Trophoblast cell (in vitro differentiated cells and primary cell): ENCODE data around the gene SERGEF.

Experiments used
- DNase-seq, 2 donors: peaks; one replicate each; pipeline ENCODE4 v3.0.0-alpha.2; 2016
- H2AFZ ChIP-seq: 2 replicates; pipeline ENCODE4 v1.6.1; 2013; ENCODE audit warnings: low read length, moderate library complexity, mild to moderate bottlenecking; ENCODE audit not compliant: insufficient read depth, poor library complexity
- H2AK5ac ChIP-seq: 2 replicates; pipeline ENCODE4 v1.6.1; 2013; ENCODE audit warnings: mild to moderate bottlenecking, low read length
- H2BK120ac ChIP-seq: 2 replicates; pipeline ENCODE4 v1.6.1; 2013; ENCODE audit warnings: low read length, mild to moderate bottlenecking, moderate library complexity; ENCODE audit not compliant: insufficient read depth, poor library complexity
- H2BK12ac ChIP-seq: 2 replicates; pipeline ENCODE4 v1.6.1; 2013; ENCODE audit warnings: mild to moderate bottlenecking, low read length, moderate library complexity
- H2BK5ac ChIP-seq: 2 replicates; pipeline ENCODE4 v1.6.1; 2013; ENCODE audit warnings: low read length, low read depth, moderate library complexity, mild to moderate bottlenecking; ENCODE audit not compliant: poor library complexity
- H3K14ac ChIP-seq: 2 replicates; pipeline ENCODE4 v1.6.1; 2013; ENCODE audit warnings: mild to moderate bottlenecking, low read length
- H3K18ac ChIP-seq: 2 replicates; pipeline ENCODE4 v1.6.1; 2013; ENCODE audit warnings: mild to moderate bottlenecking, low read length
- H3K23ac ChIP-seq: 2 replicates; pipeline ENCODE4 v1.6.1; 2013; ENCODE audit warnings: low read length
- H3K27ac ChIP-seq: 2 replicates; pipeline ENCODE4 v1.5.1; 2013; ENCODE audit warnings: low read depth, mild to moderate bottlenecking, inconsistent platforms, low read length, moderate library complexity
- H3K27me3 ChIP-seq: 2 replicates; pipeline ENCODE4 v1.6.1; 2013; ENCODE audit warnings: inconsistent platforms, mild to moderate bottlenecking, low read length, moderate library complexity; ENCODE audit not compliant: insufficient read depth
- H3K36me3 ChIP-seq, 2 experiments: 1 replicate in 1 of 2; 2 replicates in 1 of 2; pipeline ENCODE4 v1.6.1; 2013; ENCODE audit warnings: low read length in 2 of 2, mild to moderate bottlenecking in 2 of 2, moderate library complexity in 1 of 2; ENCODE audit not compliant: insufficient read depth in 2 of 2, control insufficient read depth in 1 of 2
- H3K4ac ChIP-seq: 2 replicates; pipeline ENCODE4 v1.6.1; 2013; ENCODE audit warnings: low read depth, mild to moderate bottlenecking, low read length, moderate library complexity
- H3K4me1 ChIP-seq, 2 experiments: 1 replicate in 1 of 2; 2 replicates in 1 of 2; pipeline ENCODE4 v1.6.1; 2013; ENCODE audit warnings: low read length in 2 of 2, mild to moderate bottlenecking in 2 of 2, moderate library complexity in 1 of 2; ENCODE audit not compliant: insufficient read depth in 2 of 2, control insufficient read depth in 1 of 2
- H3K4me2 ChIP-seq: 2 replicates; pipeline ENCODE4 v1.6.1; 2013; ENCODE audit warnings: inconsistent platforms, mild to moderate bottlenecking, low read length, moderate library complexity
- H3K4me3 ChIP-seq: 2 replicates; pipeline ENCODE4 v1.5.1; 2013; ENCODE audit warnings: mild to moderate bottlenecking, low read depth, low read length, inconsistent platforms
- H3K79me1 ChIP-seq: one replicate; pipeline ENCODE4 v1.6.1; 2013; ENCODE audit warnings: low read length
- H3K79me2 ChIP-seq: 2 replicates; pipeline ENCODE4 v1.6.1; 2013; ENCODE audit warnings: low read length, mild to moderate bottlenecking; ENCODE audit not compliant: control insufficient read depth, insufficient read depth, poor library complexity
- H3K9ac ChIP-seq: 2 replicates; pipeline ENCODE4 v1.6.1; 2013; ENCODE audit warnings: mild to moderate bottlenecking, low read length
- H3K9me3 ChIP-seq: 2 replicates; pipeline ENCODE4 v1.6.1; 2013; ENCODE audit warnings: low read depth, mild to moderate bottlenecking, control low read depth, inconsistent platforms, low read length; ENCODE audit not compliant: insufficient read depth
- H4K12ac ChIP-seq: 2 replicates; pipeline ENCODE4 v1.6.1; 2013; ENCODE audit warnings: low read depth, mild to moderate bottlenecking, low read length, moderate library complexity
- H4K8ac ChIP-seq: 2 replicates; pipeline ENCODE4 v1.6.1; 2013; ENCODE audit warnings: low read depth, mild to moderate bottlenecking, low read length, moderate library complexity
- H4K91ac ChIP-seq: one replicate; pipeline ENCODE4 v1.6.1; 2013; ENCODE audit warnings: low read depth, mild to moderate bottlenecking, low read length, moderate library complexity
- WGBS: extraction: QIAGEN DNeasy Blood & Tissue Kit; methylation state at CpG from one replicate; pipeline ENCODE4 v1.1.7; 2013; ENCODE audit warnings: missing lambda C conversion rate; ENCODE audit not compliant: insufficient read length, insufficient coverage; ENCODE audit errors: extremely low coverage; 5-methylcytosine and 5-hydroxymethylcytosine counted together

SERGEF gene

DNA sequence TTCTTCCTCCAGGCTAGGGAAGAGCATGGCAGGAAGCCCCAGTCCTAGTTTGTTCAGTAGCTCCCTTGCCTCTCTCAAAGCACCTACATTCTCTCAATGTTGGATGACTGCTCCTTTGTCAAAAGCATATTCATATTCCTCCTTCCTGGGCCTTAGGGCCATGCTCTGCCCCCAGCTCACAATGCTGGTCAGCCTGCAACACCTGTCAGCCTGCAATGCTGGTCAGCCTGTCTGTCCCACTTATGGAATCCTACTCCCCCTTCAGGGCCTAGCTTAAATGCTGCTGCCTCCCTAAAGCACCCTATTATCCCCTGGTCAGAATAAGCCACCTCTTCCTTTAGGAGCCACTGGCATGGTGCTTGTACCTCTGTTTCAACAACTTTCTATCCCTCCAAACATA lies 45.2 kb downstream of the SERGEF start:
- H3K79me1 ChIP-seq: no peaks in the 10 kb centered on the region
- H3K4me2 ChIP-seq: no peak overlapping the region
- H2BK5ac ChIP-seq: no peak overlapping the region
- H3K23ac ChIP-seq: no peak overlapping the region
- H3K36me3 ChIP-seq: no peaks in the 10 kb centered on the region
- H3K9me3 ChIP-seq: no peaks in the 10 kb centered on the region
- H2AFZ ChIP-seq: no peak overlapping the region
- no peaks in the 10 kb centered on the region for H3K27me3 ChIP-seq
- no peaks in the 10 kb centered on the region for H3K79me2 ChIP-seq
- H2AK5ac ChIP-seq: no peak overlapping the region
- no peak overlapping the region for H2BK120ac ChIP-seq
- DNase-seq: peak; percentile 71 to 82
- no peak overlapping the region for H3K18ac ChIP-seq
- no peak overlapping the region for H4K12ac ChIP-seq
- H4K91ac ChIP-seq: no peak overlapping the region
- no peak overlapping the region for H3K4ac ChIP-seq
- no peaks in the 10 kb centered on the region for H3K4me1 ChIP-seq
- H4K8ac ChIP-seq: no peak overlapping the region
- no peak overlapping the region for H2BK12ac ChIP-seq
- no peak overlapping the region for H3K9ac ChIP-seq
- no peak overlapping the region for H3K14ac ChIP-seq
- H3K4me3 ChIP-seq: no peak overlapping the region
- no peak overlapping the region for H3K27ac ChIP-seq

DNA sequence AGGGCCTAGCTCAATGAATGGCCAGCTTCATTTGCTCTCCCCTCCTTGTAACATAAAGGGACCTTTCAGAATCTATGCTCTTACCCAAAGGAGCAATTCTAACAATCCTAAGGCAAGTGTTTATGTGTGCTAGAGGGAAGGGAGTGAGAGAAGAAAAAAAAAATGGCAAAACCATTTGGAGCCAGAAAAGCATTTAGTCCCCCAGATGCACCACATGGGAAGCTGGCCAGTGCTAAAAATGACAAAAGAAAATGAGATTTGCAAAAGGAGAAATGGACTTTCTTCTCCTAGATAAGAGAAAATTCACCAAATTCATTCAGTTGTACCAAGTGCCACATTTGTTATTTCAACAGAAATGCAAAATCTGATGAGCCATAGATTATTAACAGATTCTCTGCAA lies 52.8 kb downstream of the SERGEF start:
- Histone ChIP-seq H2AK5ac (no peak overlapping the region), H3K4ac (no peak overlapping the region), H3K18ac (no peak overlapping the region), H2BK12ac (no peak overlapping the region), H3K4me3 (no peak overlapping the region), H2AFZ (no peak overlapping the region), H3K9ac (no peak overlapping the region), H3K4me2 (no peak overlapping the region), H3K27ac (no peak overlapping the region), H3K79me2 (no peaks in the 10 kb centered on the region), H2BK120ac (no peak overlapping the region), H3K4me1 (no peaks in the 10 kb centered on the region), H3K14ac (no peak overlapping the region), H4K91ac (no peak overlapping the region), H3K79me1 (no peaks in the 10 kb centered on the region), H3K9me3 (no peaks in the 10 kb centered on the region), H2BK5ac (no peak overlapping the region), H4K8ac (no peak overlapping the region), H4K12ac (no peak overlapping the region), H3K27me3 (no peaks in the 10 kb centered on the region), H3K23ac (no peak overlapping the region), H3K36me3 (no peaks in the 10 kb centered on the region)
- no peak for DNase-seq

- Histone ChIP-seq H4K8ac (no peak overlapping the region), H3K18ac (no peak overlapping the region), H3K36me3 (no peaks in the 10 kb centered on the region), H3K4ac (no peak overlapping the region), H2BK5ac (no peak overlapping the region), H3K14ac (no peak overlapping the region), H3K79me2 (peaks cover 2% of the 10 kb centered on the region), H3K27me3 (no peaks in the 10 kb centered on the region), H2BK120ac (no peak overlapping the region), H3K4me3 (no peak overlapping the region), H3K27ac (no peak overlapping the region), H3K9me3 (no peaks in the 10 kb centered on the region), H3K4me1 (no peaks in the 10 kb centered on the region), H2BK12ac (no peak overlapping the region), H2AK5ac (no peak overlapping the region), H4K12ac (no peak overlapping the region), H3K4me2 (no peak overlapping the region), H3K9ac (no peak overlapping the region), H2AFZ (no peak overlapping the region), H3K79me1 (no peaks in the 10 kb centered on the region), H4K91ac (no peak overlapping the region), H3K23ac (no peak overlapping the region)
- DNase-seq: no peak
- WGBS: no CpG with 5 or more reads among the region's 2 CpGs
These were observed 54.4 kb downstream of the SERGEF start for GRCh38 chr11:17958446-17958845.

DNA sequence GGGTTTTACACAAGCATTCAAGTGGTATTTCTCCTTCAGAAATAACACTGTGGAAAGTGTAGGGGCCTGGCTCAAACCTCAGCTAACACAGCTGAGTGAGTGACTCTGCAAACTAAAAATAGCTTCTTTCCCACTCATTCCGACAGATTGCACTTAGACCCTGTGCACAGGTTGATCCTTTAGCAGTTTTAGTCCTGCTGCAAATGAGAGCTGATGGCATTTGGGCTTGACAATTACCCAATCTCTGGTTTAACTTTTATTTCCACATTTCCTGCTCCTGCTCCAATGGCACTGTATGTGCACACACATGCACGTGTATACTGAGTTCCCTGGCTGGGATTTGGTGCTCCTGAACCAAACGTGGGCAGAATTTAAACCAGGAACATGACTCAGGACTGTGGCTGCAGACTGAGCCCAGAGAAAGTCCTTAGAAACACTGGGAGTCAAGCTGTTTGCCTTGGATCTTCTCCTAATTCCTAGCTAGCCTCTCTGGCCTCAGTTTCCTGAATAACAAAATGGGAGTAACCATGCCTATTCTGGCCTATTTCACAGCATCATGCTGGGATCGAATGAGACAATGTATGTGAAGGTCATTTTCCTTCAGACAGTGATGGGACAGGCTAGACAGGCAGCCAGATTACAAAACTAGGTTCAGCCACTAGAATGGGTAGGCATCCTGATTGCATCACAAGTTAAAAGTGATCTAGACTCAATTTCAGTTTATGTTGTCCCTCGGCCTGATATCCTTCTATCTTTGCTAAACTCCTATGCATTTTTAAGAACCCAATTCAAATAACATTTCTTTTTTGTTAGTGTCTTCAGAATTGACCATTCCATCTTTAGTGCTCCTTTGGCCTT lies 58.2 kb downstream of the SERGEF start:
- no peaks in the 10 kb centered on the region for H3K36me3 ChIP-seq
- H2BK120ac ChIP-seq: no peak overlapping the region
- no peak overlapping the region for H2BK5ac ChIP-seq
- DNase-seq: no peak
- H4K8ac ChIP-seq: no peak overlapping the region
- WGBS: no CpG with 5 or more reads among the region's 5 CpGs
- H3K18ac ChIP-seq: no peak overlapping the region
- no peak overlapping the region for H3K27ac ChIP-seq
- no peaks in the 10 kb centered on the region for H3K4me1 ChIP-seq
- no peak overlapping the region for H2AFZ ChIP-seq
- peaks cover 2% of the 10 kb centered on the region for H3K79me2 ChIP-seq
- no peaks in the 10 kb centered on the region for H3K27me3 ChIP-seq
- no peak overlapping the region for H3K23ac ChIP-seq
- H3K4me3 ChIP-seq: no peak overlapping the region
- no peaks in the 10 kb centered on the region for H3K9me3 ChIP-seq
- H2BK12ac ChIP-seq: no peak overlapping the region
- no peak overlapping the region for H4K91ac ChIP-seq
- H3K4ac ChIP-seq: no peak overlapping the region
- no peak overlapping the region for H4K12ac ChIP-seq
- H3K4me2 ChIP-seq: no peak overlapping the region
- H3K9ac ChIP-seq: no peak overlapping the region
- no peak overlapping the region for H3K14ac ChIP-seq
- H2AK5ac ChIP-seq: no peak overlapping the region
- H3K79me1 ChIP-seq: no peaks in the 10 kb centered on the region
